ENCODE data around the gene FAM47C.

GRCh38 chrX:36963852-36964251 lies 44.3 kb upstream of the FAM47C start:
- TF ChIP-seq CTCF (conservative IDR thresholded peaks at IDR 0.05; ENCODE audit: low read length) (no peak), EZH2phosphoT487 (IDR thresholded peaks at IDR 0.05; ENCODE audit: borderline replicate concordance) (no peak)

Data from Loucy (cell line).